Measurements from ENCODE around the gene SOCS3.

Gene SOCS3

DNA sequence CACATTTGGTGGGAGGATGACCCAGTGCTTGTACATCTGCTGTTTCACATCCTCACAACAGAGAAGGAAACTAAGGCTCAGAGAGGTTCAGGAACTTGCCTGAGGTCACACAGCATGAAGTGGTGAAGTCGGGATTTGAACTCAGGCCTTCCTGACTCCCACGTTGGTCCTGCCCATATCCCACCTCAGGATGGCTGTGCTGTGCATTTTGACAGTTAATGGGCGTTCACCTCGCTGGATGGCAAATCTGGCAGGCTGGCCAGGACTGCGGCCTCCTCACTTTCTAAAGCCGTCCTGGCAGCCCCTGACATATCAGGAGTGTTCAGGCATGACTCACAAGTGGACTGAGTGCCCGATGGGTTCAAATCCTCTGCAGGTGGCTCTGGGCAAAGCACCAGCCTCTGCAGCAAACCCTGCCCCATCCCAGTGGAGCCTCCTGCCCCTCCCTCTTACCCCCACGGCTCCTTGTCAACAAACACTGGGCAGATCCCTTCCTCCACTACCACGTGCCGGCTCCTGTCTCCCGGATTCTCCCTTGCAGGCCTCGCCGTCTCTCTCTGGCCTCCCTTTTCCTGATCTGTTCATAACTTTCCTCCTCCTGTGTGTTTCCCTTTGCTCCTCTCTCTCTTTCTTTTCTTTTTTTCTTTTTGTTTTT is 29.2 kb downstream of the SOCS3 start:
- H3K4me2 ChIP-seq (ENCODE audit: low read depth, low read length) = no peak overlapping the region
- H3K27ac ChIP-seq (ENCODE audit: low read length) = no peak overlapping the region
- H3F3A ChIP-seq (ENCODE audit: insufficient read depth, low read length) = no peaks in the 10 kb centered on the region

DNA sequence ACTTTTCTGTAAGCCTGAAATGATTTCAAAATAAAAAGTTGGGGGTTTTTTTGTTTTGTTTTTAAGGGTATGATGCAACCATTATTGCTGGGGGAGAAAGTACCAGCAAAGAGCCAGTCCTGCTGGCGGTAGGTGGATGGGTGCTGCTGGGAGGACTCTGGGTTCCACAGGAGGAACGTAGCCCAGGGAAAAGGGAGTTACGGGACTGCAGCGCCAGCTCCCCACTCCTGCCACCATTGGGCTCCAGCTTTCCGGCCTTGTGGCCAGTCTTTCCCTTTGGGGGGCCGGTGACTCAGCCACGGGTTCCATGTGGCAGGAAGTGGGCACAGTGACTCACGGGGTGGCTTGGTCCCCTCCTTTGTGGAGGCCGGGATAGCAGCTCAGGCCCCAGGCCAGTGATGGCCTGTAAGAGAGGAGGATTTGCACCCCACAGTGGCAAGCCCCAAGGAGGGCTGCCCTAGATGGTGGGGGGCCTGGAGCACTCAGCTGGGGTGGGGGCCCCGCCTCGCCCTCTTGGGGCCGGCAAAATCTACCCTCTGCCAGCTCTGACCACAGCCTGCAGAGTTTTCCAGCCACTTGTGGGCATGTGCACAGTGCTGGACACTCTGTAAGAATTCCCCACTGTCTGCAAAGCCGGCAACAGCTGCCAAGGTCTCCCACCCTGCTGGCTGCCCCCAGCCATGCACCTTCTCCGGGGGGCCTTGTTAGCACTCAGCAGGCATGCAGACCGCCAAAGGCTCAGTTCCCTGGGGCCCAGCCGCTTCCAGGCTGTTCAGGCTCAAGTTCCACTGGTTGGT is 30.4 kb downstream of the SOCS3 start:
- no peak for DNase-seq
- H3K79me2 ChIP-seq (ENCODE audit: low read length) = no peaks in the 10 kb centered on the region
- no peaks in the 10 kb centered on the region for H3K36me3 ChIP-seq (replicated peaks; ENCODE audit: insufficient read depth, low read length)
- no peaks in the 10 kb centered on the region for H3K4me1 ChIP-seq (ENCODE audit: low read length)
- H2AFZ ChIP-seq (ENCODE audit: low read length) = no peak overlapping the region
- H3K9me2 ChIP-seq (replicated peaks; ENCODE audit: insufficient read depth, low read length) = no peaks in the 10 kb centered on the region
- no peaks in the 10 kb centered on the region for H3F3A ChIP-seq (ENCODE audit: insufficient read depth, low read length)
- no peak for TF ChIP-seq EZH2 (optimal IDR thresholded peaks at IDR 0.05; ENCODE audit: low read depth, low read length)
- TF ChIP-seq, protein P1, sequence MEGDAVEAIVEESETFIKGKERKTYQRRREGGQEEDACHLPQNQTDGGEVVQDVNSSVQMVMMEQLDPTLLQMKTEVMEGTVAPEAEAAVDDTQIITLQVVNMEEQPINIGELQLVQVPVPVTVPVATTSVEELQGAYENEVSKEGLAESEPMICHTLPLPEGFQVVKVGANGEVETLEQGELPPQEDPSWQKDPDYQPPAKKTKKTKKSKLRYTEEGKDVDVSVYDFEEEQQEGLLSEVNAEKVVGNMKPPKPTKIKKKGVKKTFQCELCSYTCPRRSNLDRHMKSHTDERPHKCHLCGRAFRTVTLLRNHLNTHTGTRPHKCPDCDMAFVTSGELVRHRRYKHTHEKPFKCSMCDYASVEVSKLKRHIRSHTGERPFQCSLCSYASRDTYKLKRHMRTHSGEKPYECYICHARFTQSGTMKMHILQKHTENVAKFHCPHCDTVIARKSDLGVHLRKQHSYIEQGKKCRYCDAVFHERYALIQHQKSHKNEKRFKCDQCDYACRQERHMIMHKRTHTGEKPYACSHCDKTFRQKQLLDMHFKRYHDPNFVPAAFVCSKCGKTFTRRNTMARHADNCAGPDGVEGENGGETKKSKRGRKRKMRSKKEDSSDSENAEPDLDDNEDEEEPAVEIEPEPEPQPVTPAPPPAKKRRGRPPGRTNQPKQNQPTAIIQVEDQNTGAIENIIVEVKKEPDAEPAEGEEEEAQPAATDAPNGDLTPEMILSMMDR (IDR thresholded peaks at IDR 0.05; ENCODE audit: low read length) = no peak
- TF ChIP-seq EZH2phosphoT487 (IDR thresholded peaks at IDR 0.05; ENCODE audit: low read length) = no peak
- peaks cover 45% of the 10 kb centered on the region for H3K27me3 ChIP-seq (replicated peaks; ENCODE audit: insufficient read depth, low read length)
- H3K9ac ChIP-seq (ENCODE audit: low read length) = no peak overlapping the region
- H3K4me3 ChIP-seq (ENCODE audit: low read length) = no peak overlapping the region
- H3K9me3 ChIP-seq (replicated peaks; ENCODE audit: insufficient read depth, low read length) = no peaks in the 10 kb centered on the region
- H3K4me2 ChIP-seq (ENCODE audit: low read depth, low read length) = no peak overlapping the region
- no peak overlapping the region for H3K27ac ChIP-seq (ENCODE audit: low read length)
- H4K20me1 ChIP-seq (ENCODE audit: insufficient read depth, low read length) = no peaks in the 10 kb centered on the region

More for the DNA sequence above, 29.2 kb downstream of the SOCS3 start:
- no peak overlapping the region for H3K4me3 ChIP-seq (ENCODE audit: low read length)
- H3K4me1 ChIP-seq (ENCODE audit: low read length) = no peaks in the 10 kb centered on the region
- H4K20me1 ChIP-seq (ENCODE audit: insufficient read depth, low read length) = no peaks in the 10 kb centered on the region
- H3K9me3 ChIP-seq (replicated peaks; ENCODE audit: insufficient read depth, low read length) = no peaks in the 10 kb centered on the region
- DNase-seq = no peak
- TF ChIP-seq EZH2 (optimal IDR thresholded peaks at IDR 0.05; ENCODE audit: low read depth, low read length) = no peak
- TF ChIP-seq, protein P1 (IDR thresholded peaks at IDR 0.05; ENCODE audit: low read length) = no peak
- no peak for TF ChIP-seq EZH2phosphoT487 (IDR thresholded peaks at IDR 0.05; ENCODE audit: low read length)
- no peak overlapping the region for H3K9ac ChIP-seq (ENCODE audit: low read length)
- no peaks in the 10 kb centered on the region for H3K79me2 ChIP-seq (ENCODE audit: low read length)
- H2AFZ ChIP-seq (ENCODE audit: low read length) = no peak overlapping the region
- no peaks in the 10 kb centered on the region for H3K9me2 ChIP-seq (replicated peaks; ENCODE audit: insufficient read depth, low read length)
- H3K36me3 ChIP-seq (replicated peaks; ENCODE audit: insufficient read depth, low read length) = no peaks in the 10 kb centered on the region
- H3K27me3 ChIP-seq (replicated peaks; ENCODE audit: insufficient read depth, low read length) = peaks cover 44% of the 10 kb centered on the region

DNA sequence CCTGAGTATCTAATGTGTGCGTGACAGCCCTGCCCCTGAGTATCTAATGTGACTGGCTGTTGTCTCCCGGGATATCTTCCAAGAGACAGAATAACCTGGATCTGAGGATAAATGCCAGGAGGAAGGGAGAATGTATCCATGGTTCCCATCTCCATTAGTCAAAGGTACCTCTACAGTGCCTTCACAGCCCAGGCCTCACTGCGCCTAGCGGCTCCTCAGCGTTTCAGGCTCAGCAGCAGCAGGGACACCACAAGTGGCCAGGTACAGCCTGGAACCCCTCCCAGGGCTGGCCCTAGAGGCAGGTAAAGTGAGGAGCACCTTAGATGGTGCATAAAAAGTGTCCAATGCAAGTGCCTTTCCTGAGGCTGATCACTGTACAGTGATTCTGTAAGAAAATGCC is 32.0 kb downstream of the SOCS3 start:
- Histone ChIP-seq H3K36me3 (replicated peaks; ENCODE audit: insufficient read depth, low read length) (no peaks in the 10 kb centered on the region), H3F3A (ENCODE audit: insufficient read depth, low read length) (no peaks in the 10 kb centered on the region), H3K9me2 (replicated peaks; ENCODE audit: insufficient read depth, low read length) (no peaks in the 10 kb centered on the region), H3K9me3 (replicated peaks; ENCODE audit: insufficient read depth, low read length) (no peaks in the 10 kb centered on the region), H3K27me3 (replicated peaks; ENCODE audit: insufficient read depth, low read length) (peaks cover 52% of the 10 kb centered on the region), H3K79me2 (ENCODE audit: low read length) (no peaks in the 10 kb centered on the region), H3K4me2 (ENCODE audit: low read depth, low read length) (no peak overlapping the region), H3K27ac (ENCODE audit: low read length) (no peak overlapping the region), H2AFZ (ENCODE audit: low read length) (no peak overlapping the region), H3K9ac (ENCODE audit: low read length) (no peak overlapping the region), H3K4me1 (ENCODE audit: low read length) (no peaks in the 10 kb centered on the region), H3K4me3 (ENCODE audit: low read length) (no peak overlapping the region), H4K20me1 (ENCODE audit: insufficient read depth, low read length) (no peaks in the 10 kb centered on the region)
- TF ChIP-seq EZH2phosphoT487 (IDR thresholded peaks at IDR 0.05; ENCODE audit: low read length) (no peak), EZH2 (optimal IDR thresholded peaks at IDR 0.05; ENCODE audit: low read depth, low read length) (no peak)
- TF ChIP-seq, protein P1 (IDR thresholded peaks at IDR 0.05; ENCODE audit: low read length) = no peak
- no peak for DNase-seq
